Thyroid gland (tissue), 4 donors: Measurements from ENCODE around the gene NUAK1. TPM values are rescaled to one million over a fixed set of nuclear protein-coding genes. Genes with fewer than 3 reads are reported as not detected.

Experiments
- DNase-seq, 2 donors: peaks; one replicate each; pipeline ENCODE4 v3.0.0-alpha.2; 2019
- H3K27ac ChIP-seq, 3 donors: fragments of 200-600 bp; sonication (generic); 1 replicate in 2 of 3; 2 replicates in 1 of 3; pipeline ENCODE4 v1.5.1; 2016 to 2019; ENCODE audit warnings: mild to moderate bottlenecking in 1 of 3, moderate library complexity in 1 of 3
- H3K27me3 ChIP-seq: fragments of 200-600 bp; sonication (generic); one replicate; pipeline ENCODE4 v1.5.1; 2019
- H3K36me3 ChIP-seq, 2 donors: fragments of 200-600 bp; sonication (generic); one replicate each; pipeline ENCODE4 v1.5.1; 2016 to 2019
- H3K4me1 ChIP-seq, 2 donors: fragments of 200-600 bp; sonication (generic); one replicate each; pipeline ENCODE4 v1.5.1; 2017 to 2019
- H3K4me3 ChIP-seq, 3 donors: fragments of 200-600 bp; sonication (generic); replicated peaks in 1 of 3; 1 replicate in 2 of 3; 2 replicates in 1 of 3; pipeline ENCODE4 v1.5.1; 2016; ENCODE audit warnings: mild to moderate bottlenecking in 1 of 3
- H3K9me3 ChIP-seq: fragments of 200-600 bp; sonication (generic); one replicate; pipeline ENCODE4 v1.5.1; 2017
- CTCF ChIP-seq, 6 experiments: fragments of 200-600 bp in 3 of 6; fragments of 450-650 bp in 3 of 6; sonication (generic) in 3 of 6; IDR thresholded peaks; one replicate each; pipeline ENCODE4 v1.5.1; 2016 to 2019; ENCODE audit warnings: antibody characterized with exemption in 6 of 6, mild to moderate bottlenecking in 2 of 6, inconsistent platforms in 1 of 6, moderate library complexity in 1 of 6
- POLR2A ChIP-seq, 2 donors: fragments of 450-650 bp; IDR thresholded peaks; one replicate each; pipeline ENCODE4 v1.6.1; 2017; ENCODE audit warnings: antibody characterized with exemption in 2 of 2, mild to moderate bottlenecking in 2 of 2, moderate library complexity in 1 of 2
- WGBS, 2 donors: methylation state at CpG; one replicate each; pipeline ENCODE4 v1.1.5; 2017; 5-methylcytosine and 5-hydroxymethylcytosine counted together
- intact Hi-C: fragments of 100-400 bp; cut with DNase I; formaldehyde crosslinking; loops from one replicate; pipeline ENCODE4 v1.15.1; 2023
- total RNA-seq, 4 donors: library from RNA; depleted of rRNA; stranded (reverse); fragments of >200 nt; gene quantifications; one replicate each; pipeline ENCODE4 v1.2.3, GENCODE V29; 2016

NUAK1 gene
- total RNA-seq, 4 donors from 2014 or later, result 4.5 to 38.4 (median 10.6) TPM

- TF ChIP-seq POLR2A (IDR thresholded peaks at IDR 0.05) (no peak), CTCF (IDR thresholded peaks at IDR 0.05) (no peak)
- H3K27me3 ChIP-seq, result no peaks in the 10 kb centered on the region
- H3K4me3 ChIP-seq, result peak overlapping the region in 2 of 3 donors; percentile 72 to 74
- 50 to 51% methylated on average over 15 of the region's 15 CpGs for WGBS, 2 donors
- H3K36me3 ChIP-seq, result no peaks in the 10 kb centered on the region
- intact Hi-C loops, result no loop called here
- DNase-seq, result peak; percentile 26 to 49
- peak overlapping the region in 1 of 3 donors; percentile 91 for H3K27ac ChIP-seq
- H3K9me3 ChIP-seq, result no peaks in the 10 kb centered on the region
- peaks cover 25 to 30% of the 10 kb centered on the region in 2 donors for H3K4me1 ChIP-seq
These were observed 1.7 kb upstream of the NUAK1 start for GRCh38 chr12:106140223-106140986.

- peak; percentile 86 to 88 for DNase-seq
- H3K9me3 ChIP-seq, result no peaks in the 10 kb centered on the region
- peak overlapping the region; percentile 72 to 85 (median 74) for H3K4me3 ChIP-seq
- 5 to 8% methylated on average over 12 to 25 of the region's 66 CpGs for WGBS, 2 donors
- intact Hi-C loops, result loop anchor here (5.0 kb wide), 1 partner anchor 432 kb away; no protein-coding TSS in a partner anchor
- H3K27me3 ChIP-seq, result no peaks in the 10 kb centered on the region
- peaks cover 27 to 35% of the 10 kb centered on the region in 2 donors for H3K4me1 ChIP-seq
- peak overlapping the region; percentile 73 to 91 (median 80) for H3K27ac ChIP-seq
- no peaks in the 10 kb centered on the region for H3K36me3 ChIP-seq
- TF ChIP-seq POLR2A (IDR thresholded peaks at IDR 0.05), result peak in 1 of 2 donors; percentile 64
- peak in 1 of 6 experiments; percentile 18 for TF ChIP-seq CTCF (IDR thresholded peaks at IDR 0.05)
These were observed 843 bp upstream of the NUAK1 start for GRCh38 chr12:106139422-106140171.

GRCh38 chr12:106138357-106138632 is 459 bp downstream of the NUAK1 start:
- intact Hi-C loops, result loop anchor here (5.0 kb wide), 1 partner anchor 431 kb away; no protein-coding TSS in a partner anchor
- no peaks in the 10 kb centered on the region for H3K27me3 ChIP-seq
- H3K4me3 ChIP-seq, result peak overlapping the region; percentile 72 to 85 (median 74)
- H3K4me1 ChIP-seq, result peaks cover 27 to 35% of the 10 kb centered on the region in 2 donors
- DNase-seq, result peak; percentile 23 to 28
- H3K9me3 ChIP-seq, result no peaks in the 10 kb centered on the region
- 2 to 5% methylated on average over 7 to 15 of the region's 23 CpGs for WGBS, 2 donors
- no peaks in the 10 kb centered on the region for H3K36me3 ChIP-seq
- no peak for TF ChIP-seq POLR2A (IDR thresholded peaks at IDR 0.05)
- TF ChIP-seq CTCF (IDR thresholded peaks at IDR 0.05), result no peak
- H3K27ac ChIP-seq, result peak overlapping the region; percentile 73 to 91 (median 80)

- 31 to 47% methylated on average over 17 to 20 of the region's 20 CpGs for WGBS, 2 donors
- no peaks in the 10 kb centered on the region for H3K36me3 ChIP-seq
- DNase-seq, result peak in 1 of 2 donors; percentile 34
- TF ChIP-seq POLR2A (IDR thresholded peaks at IDR 0.05), result no peak
- TF ChIP-seq CTCF (IDR thresholded peaks at IDR 0.05), result no peak
- peaks cover 30 to 35% of the 10 kb centered on the region in 2 donors for H3K4me1 ChIP-seq
- H3K27me3 ChIP-seq, result no peaks in the 10 kb centered on the region
- intact Hi-C loops, result loop anchor here (2.0 to 5.0 kb wide), 2 partner anchors 430 to 717 kb away; no protein-coding TSS in a partner anchor
- H3K9me3 ChIP-seq, result no peaks in the 10 kb centered on the region
- H3K4me3 ChIP-seq, result peak overlapping the region in 2 of 3 donors; percentile 72 to 74
- H3K27ac ChIP-seq, result peak overlapping the region in 2 of 3 donors; percentile 73 to 91
These were observed 1.0 kb downstream of the NUAK1 start for GRCh38 chr12:106137530-106138356.
